Epidermal melanocyte (primary cell): ENCODE data around the gene AUTS2.

Experiments
- DNase-seq: peaks from one replicate; pipeline ENCODE4 v3.0.0; 2011; ENCODE audit warnings: low spot score; ENCODE audit not compliant: insufficient read length

Gene AUTS2

GRCh38 chr7:70568674-70569334 lies 970.5 kb downstream of the AUTS2 start:
- DNase-seq: no peak

GRCh38 chr7:70569335-70569819 lies 971.1 kb downstream of the AUTS2 start:
- no peak for DNase-seq

GRCh38 chr7:70570029-70570428 lies 971.8 kb downstream of the AUTS2 start:
- no peak for DNase-seq

- no peak for DNase-seq
Measured at GRCh38 chr7:70570961-70571360, 972.7 kb downstream of the AUTS2 start.

GRCh38 chr7:70571403-70571934 lies 973.2 kb downstream of the AUTS2 start:
- no peak for DNase-seq

GRCh38 chr7:70571961-70572360 lies 973.7 kb downstream of the AUTS2 start:
- no peak for DNase-seq

- no peak for DNase-seq
Measured at GRCh38 chr7:70572571-70572970, 974.3 kb downstream of the AUTS2 start.

GRCh38 chr7:70573071-70573661 lies 974.9 kb downstream of the AUTS2 start:
- DNase-seq: no peak

- DNase-seq: no peak
Measured at GRCh38 chr7:70573696-70574095, 975.4 kb downstream of the AUTS2 start.

GRCh38 chr7:70574314-70574834 lies 976.1 kb downstream of the AUTS2 start:
- DNase-seq: no peak

- DNase-seq: no peak
Measured at GRCh38 chr7:70574970-70575799, 976.9 kb downstream of the AUTS2 start.

GRCh38 chr7:70577078-70577477 lies 978.8 kb downstream of the AUTS2 start:
- no peak for DNase-seq

GRCh38 chr7:70578131-70578530 lies 979.9 kb downstream of the AUTS2 start:
- no peak for DNase-seq

GRCh38 chr7:70579397-70580097 lies 981.3 kb downstream of the AUTS2 start:
- DNase-seq: no peak

GRCh38 chr7:70580161-70580560 lies 981.9 kb downstream of the AUTS2 start:
- no peak for DNase-seq

GRCh38 chr7:70582927-70583895 lies 984.9 kb downstream of the AUTS2 start:
- no peak for DNase-seq

- DNase-seq: no peak
Measured at GRCh38 chr7:70583965-70584883, 985.9 kb downstream of the AUTS2 start.

- no peak for DNase-seq
Measured at GRCh38 chr7:70585071-70585470, 986.8 kb downstream of the AUTS2 start.

- peak; percentile 37 for DNase-seq
Measured at GRCh38 chr7:70586822-70587221, 988.5 kb downstream of the AUTS2 start.
